IMR-90 (cell line): Measurements from ENCODE around the gene SYNGR1. TPM values are rescaled to one million over a fixed set of nuclear protein-coding genes. Genes with fewer than 3 reads are reported as not detected.

Experiments
- ATAC-seq: fragments of 200-7000 bp; cut with Tn5 transposase; 2 replicates; pipeline ENCODE4 v1.9.1; 2020; ENCODE audit warnings: low read depth, mild to moderate bottlenecking, moderate library complexity
- BruUV-seq: library from RNA; stranded (reverse); fragments of 400-500 nt; replicated peaks from 2 replicates; lab custom pipeline; 2021; lab: Mats Ljungman, UMichigan
- CTCF ChIA-PET: fragments of 300-600 bp; formaldehyde crosslinking; extraction: SDS; loops from one replicate; lab custom pipeline; 2021; ENCODE audit warnings: antibody characterized with exemption; lab: Yijun Ruan, JAX
- POLR2A ChIA-PET: fragments of 300-600 bp; sonication (Branson Sonifier 250); formaldehyde crosslinking; loops from one replicate; lab custom pipeline; 2022; ENCODE audit warnings: antibody characterized with exemption; ENCODE audit not compliant: unreplicated experiment; lab: Charles Lee
- DNase-seq: peaks from one replicate; pipeline ENCODE4 v3.0.0; 2013
- H2AFZ ChIP-seq: replicated peaks from 2 replicates; pipeline ENCODE3; 2013; ENCODE audit warnings: low read length, mild to moderate bottlenecking; ENCODE audit not compliant: poor library complexity
- H2AK5ac ChIP-seq: 2 replicates; pipeline ENCODE4 v1.6.1; 2013; ENCODE audit warnings: low read depth, low read length, inconsistent platforms
- H2AK9ac ChIP-seq: replicated peaks from 2 replicates; pipeline ENCODE3; 2013; ENCODE audit warnings: mild to moderate bottlenecking, low read depth, low read length, moderate library complexity; ENCODE audit not compliant: poor library complexity
- H2BK120ac ChIP-seq: 2 replicates; pipeline ENCODE4 v1.6.1; 2013; ENCODE audit warnings: low read depth, low read length, inconsistent platforms
- H2BK15ac ChIP-seq: 3 replicates; pipeline ENCODE4 v1.6.1; 2013; ENCODE audit warnings: low read depth, low read length, inconsistent platforms
- H2BK20ac ChIP-seq: 2 replicates; pipeline ENCODE4 v1.6.1; 2013; ENCODE audit warnings: low read depth, mild to moderate bottlenecking, inconsistent platforms, low read length, moderate library complexity
- H2BK5ac ChIP-seq: 2 replicates; pipeline ENCODE4 v1.6.1; 2013; ENCODE audit warnings: mild to moderate bottlenecking, low read depth, low read length, inconsistent platforms; ENCODE audit not compliant: poor library complexity, severe bottlenecking
- H3K14ac ChIP-seq: replicated peaks from 2 replicates; pipeline ENCODE4 v1.6.1; 2013; ENCODE audit warnings: low read depth, low read length, inconsistent platforms
- H3K18ac ChIP-seq: 2 replicates; pipeline ENCODE4 v1.6.1; 2013; ENCODE audit warnings: low read depth, low read length, control low read depth
- H3K23ac ChIP-seq: 2 replicates; pipeline ENCODE4 v1.6.1; 2013; ENCODE audit warnings: low read depth, low read length, inconsistent platforms
- H3K27ac ChIP-seq: 2 replicates; pipeline ENCODE4 v1.5.1; 2013; ENCODE audit warnings: mild to moderate bottlenecking, control low read depth, low read length; ENCODE audit not compliant: insufficient read depth
- H3K27me3 ChIP-seq: 2 replicates; pipeline ENCODE4 v1.6.1; 2013; ENCODE audit warnings: low read length; ENCODE audit not compliant: control insufficient read depth, insufficient read depth
- H3K36me3 ChIP-seq: 2 replicates; pipeline ENCODE4 v1.6.1; 2013; ENCODE audit warnings: low read length, mixed read lengths; ENCODE audit not compliant: control insufficient read depth, insufficient read depth
- H3K4ac ChIP-seq: 2 replicates; pipeline ENCODE4 v1.6.1; 2013; ENCODE audit warnings: low read depth, low read length, inconsistent platforms
- H3K4me1 ChIP-seq: 2 replicates; pipeline ENCODE4 v1.6.1; 2013; ENCODE audit warnings: low read length, mixed read lengths; ENCODE audit not compliant: control insufficient read depth, insufficient read depth
- H3K4me2 ChIP-seq: 2 replicates; pipeline ENCODE4 v1.6.1; 2013; ENCODE audit warnings: low read depth, mild to moderate bottlenecking, control low read depth, low read length, moderate library complexity
- H3K4me3 ChIP-seq: 2 replicates; pipeline ENCODE4 v1.5.1; 2013; ENCODE audit warnings: low read depth, mild to moderate bottlenecking, control low read depth, low read length, moderate library complexity; ENCODE audit not compliant: insufficient read depth
- H3K56ac ChIP-seq: 2 replicates; pipeline ENCODE4 v1.6.1; 2013; ENCODE audit warnings: low read length, inconsistent platforms; ENCODE audit not compliant: insufficient read depth; ENCODE audit errors: extremely low read depth
- H3K79me1 ChIP-seq, 2 experiments: 2 replicates each; pipeline ENCODE4 v1.6.1; 2013; ENCODE audit warnings: low read length in 2 of 2, inconsistent platforms in 1 of 2, low read depth in 1 of 2
- H3K9ac ChIP-seq: 2 replicates; pipeline ENCODE4 v1.6.1; 2013; ENCODE audit warnings: low read depth, low read length, control low read depth
- H3K9me1 ChIP-seq: 2 replicates; pipeline ENCODE4 v1.6.1; 2013; ENCODE audit warnings: low read length, inconsistent platforms; ENCODE audit not compliant: insufficient read depth
- H3K9me3 ChIP-seq: 2 replicates; pipeline ENCODE4 v1.6.1; 2013; ENCODE audit warnings: low read length; ENCODE audit not compliant: control insufficient read depth, insufficient read depth
- H4K20me1 ChIP-seq: 2 replicates; pipeline ENCODE4 v1.6.1; 2013; ENCODE audit warnings: low read length, inconsistent platforms; ENCODE audit not compliant: insufficient read depth
- H4K5ac ChIP-seq: 2 replicates; pipeline ENCODE4 v1.6.1; 2013; ENCODE audit warnings: mild to moderate bottlenecking, low read depth, low read length, control low read depth
- H4K8ac ChIP-seq, 2 experiments: 2 replicates each; pipeline ENCODE4 v1.6.1; 2013; ENCODE audit warnings: low read depth in 2 of 2, low read length in 2 of 2, control low read depth in 1 of 2, inconsistent platforms in 1 of 2
- H4K91ac ChIP-seq: 2 replicates; pipeline ENCODE4 v1.6.1; 2013; ENCODE audit warnings: low read depth, low read length, inconsistent platforms; ENCODE audit not compliant: insufficient read depth
- BHLHE40 ChIP-seq: fragments of 150-350 bp; IDR thresholded peaks from 2 replicates; pipeline ENCODE4 v1.6.1; 2016; ENCODE audit warnings: mild to moderate bottlenecking, low read depth, low read length
- CEBPB ChIP-seq: IDR thresholded peaks from 2 replicates; pipeline ENCODE4 v1.6.1; 2012; ENCODE audit warnings: low read depth, low read length, improper control_type of control experiment
- CHD1 ChIP-seq: IDR thresholded peaks from 2 replicates; pipeline ENCODE4 v1.6.1; 2012; ENCODE audit warnings: low read depth, low read length, improper control_type of control experiment
- FOS ChIP-seq: fragments of 150-350 bp; IDR thresholded peaks from 2 replicates; pipeline ENCODE4 v1.6.1; 2016; ENCODE audit warnings: low read depth, low read length
- MAFK ChIP-seq: IDR thresholded peaks from 2 replicates; pipeline ENCODE4 v1.6.1; 2012; ENCODE audit warnings: low read depth, low read length, improper control_type of control experiment
- MAZ ChIP-seq: IDR thresholded peaks from 2 replicates; pipeline ENCODE4 v1.6.1; 2012; ENCODE audit warnings: low read depth, mild to moderate bottlenecking, low read length, improper control_type of control experiment, moderate library complexity, borderline replicate concordance
- MXI1 ChIP-seq: IDR thresholded peaks from 2 replicates; pipeline ENCODE4 v1.6.1; 2012; ENCODE audit warnings: low read depth, mild to moderate bottlenecking, low read length, moderate library complexity, borderline replicate concordance
- POLR2A ChIP-seq: IDR thresholded peaks from 2 replicates; pipeline ENCODE4 v1.6.1; 2012; ENCODE audit warnings: mild to moderate bottlenecking, low read depth, low read length
- RAD21 ChIP-seq: IDR thresholded peaks from 2 replicates; pipeline ENCODE4 v1.6.1; 2012; ENCODE audit warnings: low read length, improper control_type of control experiment
- RCOR1 ChIP-seq: IDR thresholded peaks from 2 replicates; pipeline ENCODE4 v1.6.1; 2012; ENCODE audit warnings: mild to moderate bottlenecking, low read length, improper control_type of control experiment; ENCODE audit not compliant: insufficient replicate concordance
- RFX5 ChIP-seq: IDR thresholded peaks from 2 replicates; pipeline ENCODE4 v1.8.0; 2012; ENCODE audit warnings: low read depth, mild to moderate bottlenecking, low read length, moderate library complexity
- SMC3 ChIP-seq: fragments of 150-350 bp; IDR thresholded peaks from 2 replicates; pipeline ENCODE4 v1.6.1; 2016; ENCODE audit warnings: low read depth, mild to moderate bottlenecking, antibody characterized with exemption, low read length, moderate library complexity
- WGBS, 2 experiments: methylation state at CpG; one replicate each; pipeline versions ENCODE4 v1.1.5 to v1.1.7; 2013; ENCODE audit warnings: missing lambda C conversion rate in 2 of 2; ENCODE audit not compliant: insufficient read length in 1 of 2; ENCODE audit errors: extremely low coverage in 2 of 2; 5-methylcytosine and 5-hydroxymethylcytosine counted together
- dilution Hi-C: fragments of 300-500 bp; cut with HindIII; formaldehyde crosslinking; loops from one replicate; pipeline ENCODE4 v1.14.3; 2018; ENCODE audit warnings: low sequenced_read_pairs; ENCODE audit not compliant: unreplicated experiment
- in situ Hi-C: fragments of 300-500 bp; cut with MboI; formaldehyde crosslinking; loops from 3 replicates; pipeline ENCODE4 v1.14.3; 2019; ENCODE audit warnings: low sequenced_read_pairs, inconsistent platforms, mixed read lengths
- intact Hi-C: fragments of 100-400 bp; cut with micrococcal nuclease; formaldehyde crosslinking; loops from 2 replicates; pipeline ENCODE4 v1.10.0; 2022
- polyA plus RNA-seq, 3 experiments: library from polyadenylated mRNA; depleted of rRNA; stranded (reverse); fragments of >200 nt; gene quantifications; 2 replicates each; pipeline ENCODE4 v1.2.3, GENCODE V29; 2012; ENCODE audit warnings: low replicate concordance in 1 of 3
- total RNA-seq: library from RNA; depleted of rRNA; stranded (reverse); fragments of >200 nt; gene quantifications from 2 replicates; pipeline ENCODE4 v1.2.3, GENCODE V29; 2012
- TF ChIP-seq, protein P1 (sequence below): fragments of 150-350 bp; IDR thresholded peaks from 2 replicates; pipeline ENCODE4 v1.6.1; 2016; ENCODE audit warnings: low read depth, mild to moderate bottlenecking, low read length, moderate library complexity, borderline replicate concordance
- TF ChIP-seq, protein P2 (sequence below): conservative IDR thresholded peaks from 2 replicates; pipeline ENCODE4 v1.5.1; 2012; ENCODE audit warnings: mild to moderate bottlenecking, low read depth, low read length, improper control_type of control experiment
- TF ChIP-seq, protein P3 (sequence below): fragments of 150-350 bp; IDR thresholded peaks from 2 replicates; pipeline ENCODE4 v1.6.1; 2017; ENCODE audit warnings: mild to moderate bottlenecking, antibody characterized with exemption, low read length, low read depth

The SYNGR1 gene
- total and polyA plus RNA-seq, 2 of the 4 experiments (the other 2 are of a cell fraction): 6.3 to 81.5 TPM

DNA sequence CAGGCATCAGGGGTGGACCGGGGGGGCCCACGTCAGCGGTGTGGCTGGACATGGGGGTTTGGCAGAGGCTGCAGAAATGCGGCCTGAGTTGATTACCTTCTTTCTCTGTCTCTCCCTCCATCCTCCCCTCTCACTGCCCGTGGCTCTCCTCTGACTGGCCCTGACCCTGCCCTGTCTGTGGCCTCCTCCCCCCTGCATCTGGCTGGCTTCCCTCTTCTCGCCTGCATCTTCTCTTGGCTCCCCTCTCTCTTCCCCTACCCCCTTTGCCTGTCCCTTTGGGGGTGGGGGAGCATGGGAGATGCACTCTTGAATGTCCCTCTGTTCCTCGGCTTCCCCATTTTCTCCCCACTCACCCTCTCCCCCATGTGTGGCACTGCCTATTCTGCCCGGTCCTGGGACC lies 25.9 kb downstream of the SYNGR1 start:
- no peak overlapping the region for H2AK9ac ChIP-seq
- H3K27me3 ChIP-seq: no peaks in the 10 kb centered on the region
- no peak overlapping the region for H2BK120ac ChIP-seq
- H3K9me3 ChIP-seq: peaks cover 5% of the 10 kb centered on the region
- H4K8ac ChIP-seq: no peak overlapping the region
- no peak for ATAC-seq
- no peak overlapping the region for H2AFZ ChIP-seq
- no peak overlapping the region for H2AK5ac ChIP-seq
- H4K5ac ChIP-seq: no peak overlapping the region
- no peak for TF ChIP-seq MXI1
- TF ChIP-seq RFX5: no peak
- TF ChIP-seq CHD1: no peak
- TF ChIP-seq SMC3: no peak
- TF ChIP-seq MAZ: no peak
- no peak for TF ChIP-seq CEBPB
- TF ChIP-seq, protein P1, sequence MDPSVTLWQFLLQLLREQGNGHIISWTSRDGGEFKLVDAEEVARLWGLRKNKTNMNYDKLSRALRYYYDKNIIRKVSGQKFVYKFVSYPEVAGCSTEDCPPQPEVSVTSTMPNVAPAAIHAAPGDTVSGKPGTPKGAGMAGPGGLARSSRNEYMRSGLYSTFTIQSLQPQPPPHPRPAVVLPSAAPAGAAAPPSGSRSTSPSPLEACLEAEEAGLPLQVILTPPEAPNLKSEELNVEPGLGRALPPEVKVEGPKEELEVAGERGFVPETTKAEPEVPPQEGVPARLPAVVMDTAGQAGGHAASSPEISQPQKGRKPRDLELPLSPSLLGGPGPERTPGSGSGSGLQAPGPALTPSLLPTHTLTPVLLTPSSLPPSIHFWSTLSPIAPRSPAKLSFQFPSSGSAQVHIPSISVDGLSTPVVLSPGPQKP: no peak
- TF ChIP-seq FOS: no peak
- no peak for TF ChIP-seq BHLHE40
- TF ChIP-seq POLR2A: no peak
- no peak for TF ChIP-seq RCOR1
- no peak for TF ChIP-seq RAD21
- TF ChIP-seq, protein P2, sequence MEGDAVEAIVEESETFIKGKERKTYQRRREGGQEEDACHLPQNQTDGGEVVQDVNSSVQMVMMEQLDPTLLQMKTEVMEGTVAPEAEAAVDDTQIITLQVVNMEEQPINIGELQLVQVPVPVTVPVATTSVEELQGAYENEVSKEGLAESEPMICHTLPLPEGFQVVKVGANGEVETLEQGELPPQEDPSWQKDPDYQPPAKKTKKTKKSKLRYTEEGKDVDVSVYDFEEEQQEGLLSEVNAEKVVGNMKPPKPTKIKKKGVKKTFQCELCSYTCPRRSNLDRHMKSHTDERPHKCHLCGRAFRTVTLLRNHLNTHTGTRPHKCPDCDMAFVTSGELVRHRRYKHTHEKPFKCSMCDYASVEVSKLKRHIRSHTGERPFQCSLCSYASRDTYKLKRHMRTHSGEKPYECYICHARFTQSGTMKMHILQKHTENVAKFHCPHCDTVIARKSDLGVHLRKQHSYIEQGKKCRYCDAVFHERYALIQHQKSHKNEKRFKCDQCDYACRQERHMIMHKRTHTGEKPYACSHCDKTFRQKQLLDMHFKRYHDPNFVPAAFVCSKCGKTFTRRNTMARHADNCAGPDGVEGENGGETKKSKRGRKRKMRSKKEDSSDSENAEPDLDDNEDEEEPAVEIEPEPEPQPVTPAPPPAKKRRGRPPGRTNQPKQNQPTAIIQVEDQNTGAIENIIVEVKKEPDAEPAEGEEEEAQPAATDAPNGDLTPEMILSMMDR: no peak
- TF ChIP-seq MAFK: no peak
- TF ChIP-seq, protein P3, sequence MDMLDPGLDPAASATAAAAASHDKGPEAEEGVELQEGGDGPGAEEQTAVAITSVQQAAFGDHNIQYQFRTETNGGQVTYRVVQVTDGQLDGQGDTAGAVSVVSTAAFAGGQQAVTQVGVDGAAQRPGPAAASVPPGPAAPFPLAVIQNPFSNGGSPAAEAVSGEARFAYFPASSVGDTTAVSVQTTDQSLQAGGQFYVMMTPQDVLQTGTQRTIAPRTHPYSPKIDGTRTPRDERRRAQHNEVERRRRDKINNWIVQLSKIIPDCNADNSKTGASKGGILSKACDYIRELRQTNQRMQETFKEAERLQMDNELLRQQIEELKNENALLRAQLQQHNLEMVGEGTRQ: no peak
- H3K18ac ChIP-seq: no peak overlapping the region
- in situ Hi-C loops (no loop called here), intact Hi-C loops (no loop called here), dilution Hi-C loops (no loop called here)
- no peaks in the 10 kb centered on the region for H4K20me1 ChIP-seq
- no peak overlapping the region for H2BK20ac ChIP-seq
- no peaks in the 10 kb centered on the region for H3K4me1 ChIP-seq
- H4K91ac ChIP-seq: no peak overlapping the region
- POLR2A ChIA-PET: no interaction called here
- no peak overlapping the region for H2BK15ac ChIP-seq
- H3K23ac ChIP-seq: no peak overlapping the region
- H3K9me1 ChIP-seq: no peaks in the 10 kb centered on the region
- no peak overlapping the region for H3K27ac ChIP-seq
- no peak overlapping the region for H3K4me3 ChIP-seq
- H3K14ac ChIP-seq: no peak overlapping the region
- H2BK5ac ChIP-seq: no peak overlapping the region
- DNase-seq: no peak
- CTCF ChIA-PET: no interaction called here
- no peak overlapping the region for H3K4ac ChIP-seq
- peaks cover 16% of the 10 kb centered on the region for H3K36me3 ChIP-seq
- H3K4me2 ChIP-seq: no peak overlapping the region
- no peak overlapping the region for H3K9ac ChIP-seq
- no peaks in the 10 kb centered on the region; a peak in 2 of 4 replicates for H3K79me1 ChIP-seq
- no TSS peak for BruUV-seq
- WGBS, 2 experiments: no CpG with 5 or more reads among the region's 8 CpGs
- no peak overlapping the region for H3K56ac ChIP-seq
